HAP-1 (cell line): ENCODE data around the gene HIP1R.
A peak's percentile ranks its signal among the peaks of the same experiment; 100 is the strongest.
"Not testable (repeated sequence)": the region's sequence is repeated elsewhere in the genome, so short reads cannot be mapped to it uniquely, and the experiment has no call there.

Experiments
- DNase-seq, 2 experiments: peaks; one replicate each; pipeline ENCODE4 v3.0.0-alpha.2; 2016 to 2020; ENCODE audit warnings: low spot score in 2 of 2
- H3K27me3 ChIP-seq: fragments of 250-450 bp; sonication (Bioruptor Pico); 2 replicates; pipeline ENCODE4 v1.5.1; 2020; ENCODE audit warnings: low read depth, mild to moderate bottlenecking, moderate library complexity
- H3K36me3 ChIP-seq: fragments of 250-450 bp; sonication (Bioruptor Pico); replicated peaks from 2 replicates; pipeline ENCODE4 v1.5.1; 2020; ENCODE audit warnings: mild to moderate bottlenecking
- H3K4me1 ChIP-seq: fragments of 250-450 bp; sonication (Bioruptor Pico); 2 replicates; pipeline ENCODE4 v1.5.1; 2020; ENCODE audit warnings: mild to moderate bottlenecking
- H3K4me3 ChIP-seq: fragments of 250-450 bp; sonication (Bioruptor Pico); 2 replicates; pipeline ENCODE4 v1.5.1; 2020; ENCODE audit warnings: mild to moderate bottlenecking, moderate library complexity
- H3K9me3 ChIP-seq: fragments of 250-450 bp; sonication (Bioruptor Pico); 2 replicates; pipeline ENCODE4 v1.5.1; 2020; ENCODE audit warnings: mild to moderate bottlenecking, moderate library complexity
- in situ Hi-C: fragments of 300-500 bp; cut with MboI; formaldehyde crosslinking; loops from 3 replicates; pipeline ENCODE4 v1.14.3; 2020; ENCODE audit warnings: low sequenced_read_pairs, inconsistent platforms, mixed read lengths

Gene HIP1R

DNA sequence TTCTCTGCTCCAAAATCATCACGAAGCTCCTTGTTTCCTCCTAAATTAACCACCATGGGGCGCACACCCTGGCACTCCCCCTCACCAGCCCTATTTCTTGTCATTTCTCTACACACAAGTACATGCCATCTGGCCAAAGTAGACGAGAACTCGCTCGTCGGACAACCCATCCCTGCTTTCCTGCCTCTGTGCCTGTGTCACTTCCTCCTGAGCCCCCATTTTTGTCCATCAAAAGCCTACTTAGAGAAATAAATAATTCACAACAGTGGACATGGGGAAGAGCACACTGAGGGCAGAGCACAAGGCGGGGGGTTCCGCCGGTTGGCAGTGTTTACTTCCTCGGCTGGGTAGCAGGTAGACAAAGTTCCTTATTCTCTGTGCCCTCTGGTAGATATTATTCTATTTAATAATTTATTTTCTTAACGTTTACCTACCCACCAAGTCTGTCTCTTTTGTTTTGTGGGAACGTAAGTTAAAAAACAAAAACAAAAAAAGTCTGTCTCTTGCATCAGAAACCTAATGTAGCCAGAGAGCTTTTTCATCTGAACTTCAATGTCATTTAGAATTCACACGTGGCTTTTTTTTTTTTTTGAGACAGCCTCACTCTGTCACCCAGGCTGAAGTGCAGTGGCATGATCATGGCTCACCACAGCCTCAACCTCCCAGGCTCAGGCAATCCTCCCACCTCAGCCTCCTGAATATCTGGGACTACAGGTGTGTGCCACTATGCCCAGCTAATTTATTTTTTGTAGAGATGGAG, 54.7 kb downstream of the HIP1R start:
- no peaks in the 10 kb centered on the region for H3K27me3 ChIP-seq
- in situ Hi-C loops: no loop called here
- peaks cover 67% of the 10 kb centered on the region for H3K4me1 ChIP-seq

DNA sequence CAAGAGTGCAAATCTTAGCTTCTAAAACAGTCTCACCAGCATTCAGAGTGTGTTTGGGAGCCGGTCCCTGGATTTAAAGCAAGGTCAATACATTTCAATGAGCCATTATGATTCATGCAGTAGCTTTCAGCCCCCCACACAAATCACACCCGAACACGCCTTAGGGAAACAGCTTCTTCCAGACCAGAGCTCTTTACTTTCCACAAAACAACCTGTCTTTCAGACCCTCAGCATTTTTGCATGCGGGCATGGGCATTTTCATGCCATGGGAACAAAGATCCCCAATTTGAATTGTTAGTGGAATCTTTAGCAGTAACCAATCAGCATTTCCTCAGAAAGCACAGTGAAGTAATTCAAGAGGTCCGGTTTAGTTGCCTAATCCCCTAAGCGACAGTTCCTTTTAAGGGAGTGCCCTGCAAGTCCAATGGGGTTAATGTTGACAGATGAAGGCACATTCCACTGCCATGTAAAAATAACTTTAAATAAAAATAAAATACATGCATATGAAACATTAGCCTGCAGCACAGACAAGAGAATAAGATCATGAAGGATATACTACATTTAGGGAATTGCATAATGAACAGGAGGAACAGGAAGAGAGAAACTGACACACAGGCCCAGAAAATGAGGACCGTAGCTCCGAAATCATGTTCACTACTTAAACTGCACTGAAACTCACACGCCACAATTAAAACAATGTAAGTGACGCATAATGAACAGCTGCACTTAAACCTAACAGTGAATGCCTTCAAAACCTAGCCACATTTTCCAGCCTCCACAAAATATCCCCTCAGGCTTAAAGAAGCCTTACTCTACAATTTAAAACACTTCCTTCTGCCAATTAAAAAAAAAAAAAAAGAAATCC, 56.6 kb downstream of the HIP1R start:
- Histone ChIP-seq H3K27me3 (no peaks in the 10 kb centered on the region), H3K36me3 (no peaks in the 10 kb centered on the region), H3K4me1 (peaks cover 62% of the 10 kb centered on the region), H3K9me3 (no peaks in the 10 kb centered on the region), H3K4me3 (peak overlapping the region; percentile 7)
- DNase-seq: peak; percentile 90 to 97
- in situ Hi-C loops: no loop called here

More for the DNA sequence above, 54.7 kb downstream of the HIP1R start:
- no peak overlapping the region for H3K4me3 ChIP-seq
- DNase-seq: no peak
- no peaks in the 10 kb centered on the region for H3K36me3 ChIP-seq
- no peaks in the 10 kb centered on the region for H3K9me3 ChIP-seq

DNA sequence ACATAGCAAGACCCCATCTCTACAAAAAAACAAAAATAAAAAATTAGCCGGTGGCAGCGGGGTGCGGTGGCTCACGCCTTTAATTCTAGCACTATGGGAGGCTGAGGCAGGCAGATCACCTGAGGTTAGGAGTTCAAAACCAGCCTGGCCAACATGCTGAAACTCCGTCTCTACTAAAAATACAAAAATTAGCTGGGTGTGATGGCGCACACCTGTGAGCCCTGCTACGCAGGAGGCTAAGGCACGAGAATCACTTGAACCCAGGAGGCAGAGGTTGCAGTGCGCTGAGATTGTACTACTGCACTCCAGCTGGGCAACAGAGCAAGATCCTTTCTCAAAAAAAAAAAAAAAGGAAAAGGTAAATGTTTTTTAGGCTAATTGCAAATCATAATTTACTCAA, 57.5 kb downstream of the HIP1R start:
- H3K4me1 ChIP-seq: peaks cover 54% of the 10 kb centered on the region
- H3K4me3 ChIP-seq, in situ Hi-C loops, H3K9me3 ChIP-seq, H3K27me3 ChIP-seq, H3K36me3 ChIP-seq, DNase-seq: not testable (repeated sequence)

DNA sequence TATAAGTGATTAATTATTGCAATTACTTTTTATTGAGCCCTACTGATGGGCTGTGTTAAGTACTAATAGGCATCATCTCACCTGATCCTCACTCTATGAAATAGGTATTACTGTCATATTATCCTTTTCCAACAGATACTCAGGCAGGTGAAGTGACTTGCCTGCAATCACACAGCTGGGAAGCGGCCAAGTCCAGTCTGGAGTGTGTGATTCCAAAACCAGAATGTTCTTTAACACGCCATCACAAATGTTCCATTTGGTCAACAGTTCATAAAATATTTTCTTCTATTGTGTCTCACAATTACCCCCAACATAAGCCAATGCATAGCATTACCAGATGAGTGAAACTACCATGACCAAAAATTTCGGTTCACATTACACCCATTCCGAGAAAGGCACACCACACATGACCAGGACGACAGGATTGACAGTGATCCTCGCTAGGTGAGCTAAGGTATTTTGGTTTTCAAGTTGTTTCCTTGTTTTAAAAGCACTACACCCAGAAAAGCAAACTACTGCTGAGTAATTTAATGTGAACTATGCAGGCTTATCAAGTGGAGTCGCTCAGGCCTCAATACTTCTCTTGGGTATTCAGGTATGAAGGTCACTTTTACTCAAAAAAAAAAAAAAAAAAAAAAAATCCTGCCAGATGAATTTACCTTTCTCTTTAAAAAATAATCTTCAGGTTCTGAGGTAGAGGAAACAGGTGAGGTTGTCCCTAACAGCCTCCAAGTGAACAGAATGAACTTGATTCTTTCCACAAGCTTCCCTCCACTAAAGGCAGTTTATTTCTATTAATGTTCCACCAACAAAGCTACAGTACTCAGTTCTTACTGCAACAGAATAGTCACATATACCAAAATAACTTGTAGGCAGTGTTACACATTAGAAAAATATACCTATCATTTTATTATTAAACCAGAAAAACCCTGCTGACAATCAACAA, 58.2 kb downstream of the HIP1R start:
- no peaks in the 10 kb centered on the region for H3K27me3 ChIP-seq
- DNase-seq: no peak
- peak overlapping the region; percentile 70 for H3K4me3 ChIP-seq
- H3K36me3 ChIP-seq: no peaks in the 10 kb centered on the region
- peaks cover 52% of the 10 kb centered on the region for H3K4me1 ChIP-seq
- no peaks in the 10 kb centered on the region for H3K9me3 ChIP-seq
- in situ Hi-C loops: no loop called here

DNA sequence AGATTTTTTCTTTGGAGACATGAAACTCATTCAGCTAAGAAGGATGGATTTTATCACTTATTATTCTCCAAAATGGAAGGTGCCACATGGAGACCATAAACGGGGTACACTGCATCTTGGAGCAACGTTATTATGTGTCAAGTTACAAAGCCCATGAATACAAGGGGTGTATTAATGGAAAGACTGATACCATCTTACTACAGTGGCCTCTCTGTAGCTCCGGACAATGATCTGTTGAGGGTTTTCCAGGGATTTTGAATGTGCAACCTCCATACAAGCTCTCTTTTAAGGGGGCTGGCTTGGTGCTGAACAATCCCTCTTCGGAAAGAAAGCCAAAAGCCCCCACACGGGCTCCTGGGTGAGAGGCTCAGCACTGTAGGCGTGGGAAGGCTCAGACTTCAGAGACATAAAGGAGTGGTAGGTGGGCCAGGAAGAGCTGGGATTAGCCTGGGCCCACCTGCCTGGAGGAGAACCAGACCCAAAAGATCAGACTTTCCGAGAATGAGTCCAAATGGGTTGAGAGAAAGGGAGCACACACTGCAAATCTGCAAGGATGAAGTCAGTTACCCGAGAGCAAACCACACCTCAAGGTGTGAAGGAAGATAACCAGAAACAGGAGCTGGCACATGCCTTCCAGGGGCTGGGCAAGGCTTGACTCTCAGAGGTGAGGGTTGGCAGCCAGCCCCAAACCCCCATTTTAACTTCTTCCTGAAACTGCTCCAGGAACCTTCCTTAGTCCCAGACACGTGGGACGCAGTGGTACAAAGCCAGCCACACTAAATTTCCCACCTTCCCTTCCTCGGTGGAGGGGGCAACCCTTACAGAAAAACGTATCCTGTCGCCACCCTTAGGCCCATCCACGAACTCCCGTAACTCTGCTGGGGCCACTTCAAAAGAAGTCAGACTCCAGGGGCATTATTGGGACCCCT, 59.2 kb downstream of the HIP1R start:
- peaks cover 44% of the 10 kb centered on the region for H3K4me1 ChIP-seq
- no peak for DNase-seq
- in situ Hi-C loops: no loop called here
- no peaks in the 10 kb centered on the region for H3K36me3 ChIP-seq
- H3K4me3 ChIP-seq: peak overlapping the region; percentile 70
- no peaks in the 10 kb centered on the region for H3K27me3 ChIP-seq
- H3K9me3 ChIP-seq: no peaks in the 10 kb centered on the region

DNA sequence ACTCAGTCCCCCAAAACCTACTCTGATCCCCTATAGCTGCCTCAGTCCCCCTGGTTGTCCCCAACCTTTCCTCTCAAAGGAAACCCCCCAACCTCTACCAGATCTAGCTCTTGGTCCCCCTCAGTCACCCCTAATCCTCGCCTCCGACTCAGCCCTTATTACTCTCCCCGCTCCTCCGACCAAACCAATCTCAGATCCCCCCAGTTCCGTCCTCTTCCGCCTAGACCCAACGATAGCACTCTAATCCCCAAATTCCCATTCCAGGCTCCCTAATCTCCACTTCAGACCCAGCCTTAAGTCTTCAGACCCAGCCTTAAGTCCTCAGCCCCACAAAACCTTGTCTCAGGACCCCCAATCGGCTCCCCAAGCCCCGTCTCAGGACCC, 60.1 kb downstream of the HIP1R start:
- Histone ChIP-seq H3K4me3 (peak overlapping the region; percentile 70), H3K9me3 (no peaks in the 10 kb centered on the region), H3K36me3 (no peaks in the 10 kb centered on the region), H3K27me3 (no peaks in the 10 kb centered on the region), H3K4me1 (peaks cover 35% of the 10 kb centered on the region)
- no peak for DNase-seq
- in situ Hi-C loops: no loop called here

DNA sequence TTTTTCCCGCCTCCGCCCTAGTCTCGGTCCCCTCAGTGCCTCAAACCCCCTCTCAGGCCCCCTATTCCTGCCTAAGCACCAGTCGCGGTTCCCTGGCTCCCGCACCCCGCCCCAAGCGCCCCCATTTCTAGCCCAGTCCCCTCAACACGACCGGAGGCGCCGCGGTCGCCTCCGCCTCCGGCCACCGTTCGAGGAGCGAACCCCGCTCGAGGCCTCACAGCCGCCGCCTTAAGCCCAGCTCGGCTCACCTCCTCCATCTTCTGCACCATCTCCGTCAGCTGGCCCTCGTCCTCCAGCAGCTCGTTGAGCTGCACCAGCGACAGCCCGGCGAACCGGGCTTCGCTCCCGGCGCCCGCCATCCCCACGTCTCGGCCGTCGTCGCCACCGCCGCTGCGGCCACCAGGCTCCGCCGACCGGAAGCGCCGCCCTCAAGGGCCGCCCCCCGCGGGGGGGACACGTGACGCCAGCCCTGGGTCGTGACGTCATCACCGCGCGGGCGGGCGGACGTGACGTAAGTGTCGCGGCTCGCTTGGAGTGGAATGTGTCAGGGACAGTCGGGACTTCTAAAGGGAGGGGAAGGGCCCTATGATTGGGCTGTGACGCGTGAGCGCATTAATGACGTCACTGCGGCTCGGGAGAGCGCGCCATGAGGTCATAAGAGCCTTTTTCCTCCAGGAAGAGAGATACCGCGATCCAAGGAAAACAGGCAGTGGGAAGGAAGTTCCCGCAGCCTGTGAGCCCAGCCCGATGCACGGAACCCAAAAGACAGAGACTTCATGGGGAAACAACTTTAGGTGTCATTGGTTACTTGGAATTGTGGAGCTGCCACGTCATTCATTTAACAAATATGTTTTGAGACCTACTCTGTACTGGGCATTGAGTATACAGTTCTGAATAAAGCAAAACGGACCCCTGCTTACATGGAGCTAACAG, 60.7 kb downstream of the HIP1R start, which contains the start of gene VPS37B:
Gene VPS37B (minus strand): TSS at position 421 of the 933 bp plus-strand sequence. CDS start 62 bp downstream, at position 359.
- in situ Hi-C loops: no loop called here
- H3K36me3 ChIP-seq: no peaks in the 10 kb centered on the region
- H3K9me3 ChIP-seq: no peaks in the 10 kb centered on the region
- DNase-seq: peak; percentile 42 to 85
- peak within 1 kb of the TSS; percentile 70 for H3K4me3 ChIP-seq
- H3K4me1 ChIP-seq: peaks cover 29% of the 10 kb centered on the region
- H3K27me3 ChIP-seq: no peaks in the 10 kb centered on the region

DNA sequence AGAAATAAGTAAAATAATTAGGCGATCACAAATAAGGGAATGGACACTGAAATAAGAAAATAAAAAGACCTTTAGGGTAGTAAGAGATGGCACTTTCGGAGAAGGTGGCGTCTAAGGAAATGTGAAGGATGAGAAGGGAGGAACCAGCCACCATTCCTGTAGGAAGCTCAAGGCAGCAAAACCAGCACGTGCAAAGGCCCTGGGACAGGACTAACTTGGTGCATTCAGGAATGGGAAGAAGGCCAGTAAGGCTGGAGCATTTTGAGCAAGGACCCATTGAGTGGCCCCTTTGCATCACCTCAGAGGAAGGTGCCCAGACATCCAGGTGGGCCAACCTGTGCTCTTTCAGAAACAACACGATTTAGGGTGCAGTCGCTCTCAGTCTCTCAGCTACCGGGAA, 61.4 kb downstream of the HIP1R start:
- H3K9me3 ChIP-seq: no peaks in the 10 kb centered on the region

DNA sequence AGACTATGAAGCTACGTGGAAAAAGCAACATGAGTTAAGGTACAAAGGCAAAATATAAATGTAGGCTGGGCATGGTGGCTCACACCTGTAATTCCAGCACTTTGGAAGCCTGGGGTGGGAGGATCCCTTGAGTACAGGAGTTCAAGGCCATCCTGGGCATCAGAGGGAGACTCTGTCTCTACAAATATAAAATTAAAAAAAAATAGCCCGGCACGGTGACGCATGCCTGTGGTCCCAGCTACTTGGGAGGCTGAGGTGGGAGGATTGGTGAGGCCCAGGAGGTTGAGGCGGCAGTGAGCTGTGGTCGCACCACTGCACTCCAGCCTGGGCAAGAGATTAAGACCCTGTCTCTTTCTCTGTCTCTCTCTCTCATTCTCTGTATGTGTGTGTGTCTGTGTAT, 64.6 kb downstream of the HIP1R start:
- H3K27me3 ChIP-seq: no peaks in the 10 kb centered on the region
- no peaks in the 10 kb centered on the region for H3K36me3 ChIP-seq
- DNase-seq: no peak
- H3K4me3 ChIP-seq: no peak overlapping the region
- peaks cover 7% of the 10 kb centered on the region for H3K4me1 ChIP-seq
- in situ Hi-C loops: no loop called here
- H3K9me3 ChIP-seq: no peaks in the 10 kb centered on the region

More for the DNA sequence above, 61.4 kb downstream of the HIP1R start:
- no peak for DNase-seq
- in situ Hi-C loops: no loop called here
- peak overlapping the region; percentile 70 for H3K4me3 ChIP-seq
- H3K27me3 ChIP-seq: no peaks in the 10 kb centered on the region
- peaks cover 24% of the 10 kb centered on the region for H3K4me1 ChIP-seq
- no peaks in the 10 kb centered on the region for H3K36me3 ChIP-seq

DNA sequence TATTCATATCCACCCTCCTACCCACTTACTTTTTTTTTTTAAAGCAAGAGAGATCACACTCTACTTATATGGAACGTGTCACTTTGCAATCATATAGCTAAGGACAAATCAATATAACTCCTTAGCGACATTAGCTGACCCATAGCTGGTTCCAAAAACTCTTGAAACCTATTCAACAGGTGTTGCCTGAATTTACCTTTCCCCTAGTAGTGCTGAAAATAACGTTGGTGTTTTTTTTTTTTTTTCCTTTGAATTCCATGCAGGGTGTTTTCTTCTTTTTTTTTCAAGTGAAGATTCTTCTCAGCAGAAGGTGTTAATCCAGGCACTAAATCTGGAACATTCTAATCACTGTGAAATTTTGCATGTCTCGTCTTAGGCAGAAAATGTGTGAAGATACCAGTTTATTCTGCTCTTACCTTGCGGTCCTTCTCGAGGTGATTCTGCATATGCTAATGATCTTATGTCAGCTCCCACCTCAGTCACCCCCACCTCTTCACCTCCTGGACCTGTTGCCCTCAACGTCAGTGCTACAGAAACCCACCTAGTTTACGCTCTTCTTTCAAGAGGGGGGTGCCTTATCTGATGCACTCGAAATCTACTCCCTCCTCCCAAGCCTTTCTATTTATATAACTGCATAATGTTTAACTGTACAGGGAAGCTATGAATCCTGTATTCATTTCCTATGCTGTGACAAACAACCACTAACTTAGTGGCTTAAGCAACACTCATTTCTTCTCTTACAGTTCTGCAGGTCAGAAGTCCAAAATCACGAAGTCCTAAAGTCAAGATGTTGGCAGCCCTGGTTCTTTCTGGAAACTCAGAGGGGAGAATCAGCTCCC, 67.8 kb downstream of the HIP1R start:
- in situ Hi-C loops: no loop called here
- no peak for DNase-seq
- no peaks in the 10 kb centered on the region for H3K9me3 ChIP-seq
- H3K36me3 ChIP-seq: no peaks in the 10 kb centered on the region
- H3K4me1 ChIP-seq: peaks cover 6% of the 10 kb centered on the region
- no peaks in the 10 kb centered on the region for H3K27me3 ChIP-seq
- no peak overlapping the region for H3K4me3 ChIP-seq

DNA sequence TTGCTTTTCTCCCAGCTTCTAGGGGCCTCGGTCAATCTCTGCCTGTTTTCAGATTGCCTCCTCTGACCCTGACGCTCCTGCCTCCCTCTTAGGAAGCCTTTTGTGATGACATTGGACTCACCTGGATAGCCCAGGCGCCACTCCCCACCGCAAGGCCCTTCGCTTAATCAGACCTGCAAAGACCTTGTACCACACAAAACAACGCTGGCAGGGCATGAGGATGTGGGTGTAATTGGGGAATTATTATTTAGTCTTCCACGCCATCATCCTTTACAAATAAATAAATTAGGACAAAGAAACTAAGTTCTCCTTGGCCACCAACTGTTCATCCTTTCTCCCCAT, 68.4 kb downstream of the HIP1R start:
- Histone ChIP-seq H3K36me3 (no peaks in the 10 kb centered on the region), H3K4me3 (no peak overlapping the region), H3K4me1 (peaks cover under 1% of the 10 kb centered on the region; the same call in 1 of the 2 replicates), H3K9me3 (no peaks in the 10 kb centered on the region), H3K27me3 (no peaks in the 10 kb centered on the region)
- DNase-seq: no peak
- in situ Hi-C loops: no loop called here
